Limb (tissue), 2 donors: Measurements from ENCODE around the gene TMEM131.
A peak's percentile ranks its signal among the peaks of the same experiment; 100 is the strongest.

Experiments used
- DNase-seq, 2 donors: peaks; one replicate each; pipeline ENCODE4 v3.0.0-alpha.2; 2016; ENCODE audit errors: extremely low spot score in 2 of 2

The TMEM131 gene

GRCh38 chr2:97726261-97727064 is 269.3 kb downstream of the TMEM131 start:
- no peak for DNase-seq

GRCh38 chr2:97724946-97725688 is 270.6 kb downstream of the TMEM131 start:
- DNase-seq: no peak

DNA sequence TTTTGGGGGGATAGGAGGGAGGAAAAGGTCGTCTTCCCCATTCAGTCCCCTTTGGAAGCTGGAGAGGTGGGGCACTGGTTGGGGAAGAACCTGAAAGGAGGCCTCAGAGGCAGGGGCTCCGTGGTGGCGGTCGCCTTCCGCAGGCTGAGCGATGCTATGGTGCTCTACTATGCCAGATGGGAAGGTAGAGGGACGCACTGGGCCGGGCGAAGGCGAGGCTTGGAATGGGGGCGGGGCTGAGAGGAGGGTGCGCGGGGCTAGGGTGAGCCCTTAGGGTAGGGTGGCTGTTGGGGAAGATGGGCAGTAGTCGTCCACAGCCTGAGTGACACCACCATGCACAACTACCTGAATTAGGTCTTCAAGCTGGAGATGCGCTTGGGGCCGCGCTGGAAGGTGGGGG is 271.2 kb downstream of the TMEM131 start:
- DNase-seq: no peak

DNA sequence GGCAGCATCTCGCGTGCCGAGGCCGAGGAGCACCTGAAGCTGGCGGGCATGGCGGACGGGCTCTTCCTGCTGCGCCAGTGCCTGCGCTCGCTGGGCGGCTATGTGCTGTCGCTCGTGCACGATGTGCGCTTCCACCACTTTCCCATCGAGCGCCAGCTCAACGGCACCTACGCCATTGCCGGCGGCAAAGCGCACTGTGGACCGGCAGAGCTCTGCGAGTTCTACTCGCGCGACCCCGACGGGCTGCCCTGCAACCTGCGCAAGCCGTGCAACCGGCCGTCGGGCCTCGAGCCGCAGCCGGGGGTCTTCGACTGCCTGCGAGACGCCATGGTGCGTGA is 271.7 kb downstream of the TMEM131 start:
- DNase-seq: no peak

DNA sequence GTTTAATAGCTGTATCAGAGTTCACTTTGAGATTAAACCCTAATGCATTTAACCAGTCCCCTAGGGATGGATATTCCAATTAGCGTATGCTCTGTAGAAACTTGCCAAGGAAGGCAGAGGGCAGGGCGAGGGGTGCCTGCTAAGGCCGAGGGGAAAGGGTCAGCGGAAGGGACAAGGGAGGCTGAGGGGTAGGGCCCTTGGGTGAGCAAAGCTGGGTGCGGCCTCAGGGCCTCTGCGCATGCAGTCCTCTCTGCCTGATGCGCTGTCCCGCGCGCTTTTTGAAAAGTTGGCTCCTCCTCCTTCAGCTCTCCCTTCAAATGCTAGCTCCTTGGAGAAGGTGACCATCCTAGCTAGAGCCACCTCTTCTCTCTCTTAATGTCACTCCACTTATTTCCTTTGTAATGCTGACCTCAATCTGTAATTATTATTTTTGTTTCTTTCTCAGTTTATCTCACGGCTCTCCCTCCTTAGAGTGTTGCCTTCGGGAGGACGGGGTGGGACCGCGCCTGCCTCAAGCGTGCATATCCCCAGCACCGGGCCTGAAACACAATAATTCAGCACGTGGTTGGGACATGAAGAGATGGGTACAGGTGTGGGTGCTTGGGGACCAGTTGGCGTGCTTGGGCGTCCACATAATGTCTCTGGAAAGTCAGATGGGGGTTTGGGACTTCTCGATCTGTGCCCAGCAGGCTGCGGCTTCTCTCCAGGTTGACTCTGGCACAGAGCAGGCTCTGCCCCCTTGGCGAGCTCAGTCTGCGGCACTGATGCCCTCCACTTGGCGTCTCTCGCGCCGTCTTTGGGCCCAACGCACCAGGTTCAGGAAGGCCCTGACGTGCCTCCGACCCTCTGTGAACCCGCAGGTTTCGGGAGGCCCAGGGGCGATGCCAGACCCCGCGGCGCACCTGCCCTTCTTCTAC is 272.3 kb downstream of the TMEM131 start:
- DNase-seq: no peak

GRCh38 chr2:97722227-97722626 is 273.5 kb downstream of the TMEM131 start:
- no peak for DNase-seq

DNA sequence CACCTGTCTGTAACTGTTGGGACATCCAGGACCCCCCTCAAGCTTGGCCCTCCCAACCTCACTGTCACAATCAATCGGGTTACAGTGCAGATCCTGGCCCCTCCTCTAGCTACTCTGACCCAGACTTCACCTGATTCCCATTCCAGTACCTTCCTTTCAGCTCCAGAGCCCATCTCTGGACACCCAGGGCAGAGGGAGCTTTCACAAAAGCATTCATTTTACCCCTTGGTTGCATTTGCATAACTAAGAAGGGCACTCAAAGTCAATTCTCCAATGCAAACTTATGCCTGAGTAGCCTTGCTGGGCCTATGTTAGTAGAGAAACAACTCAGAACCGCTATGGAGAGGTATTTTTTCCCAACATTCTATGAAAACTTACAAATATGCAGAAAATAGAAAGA is 275.0 kb downstream of the TMEM131 start:
- DNase-seq: no peak

DNA sequence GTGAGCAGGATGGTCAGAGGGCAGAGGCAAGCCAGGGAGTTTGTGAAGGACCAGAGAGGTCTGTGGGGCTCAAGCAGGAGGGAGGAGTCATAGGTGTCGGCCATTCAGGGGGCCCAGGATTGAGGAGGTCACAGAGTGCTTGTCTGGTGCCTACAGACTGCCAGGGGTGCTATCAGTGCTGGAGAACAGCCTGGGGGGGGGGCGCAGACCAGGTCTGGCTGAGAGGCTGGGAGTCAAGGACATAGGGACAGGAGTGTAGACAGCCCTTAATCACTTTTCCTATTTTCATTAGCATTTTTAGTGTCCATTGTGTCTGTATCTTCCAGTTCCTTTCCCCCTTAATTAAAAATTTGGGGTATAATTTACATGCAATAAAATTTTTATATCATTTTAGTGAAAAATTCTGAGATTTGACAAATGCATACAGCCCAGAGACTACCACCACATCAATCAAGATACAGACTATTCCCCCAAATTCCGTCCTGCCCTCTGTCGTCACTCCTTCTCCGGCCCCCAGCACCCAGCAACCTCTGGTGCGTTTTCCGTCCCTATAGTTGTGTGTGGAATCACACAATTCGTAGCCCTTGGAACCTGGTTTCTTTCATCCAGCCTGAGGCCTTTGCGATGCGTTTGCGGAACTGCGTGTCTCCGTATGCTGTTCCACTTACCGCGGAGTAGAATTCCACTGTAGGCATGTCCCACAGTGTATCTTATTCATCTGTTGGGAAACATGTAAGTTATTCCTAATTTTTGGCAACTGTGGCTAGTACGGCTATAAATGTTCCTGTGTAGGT is 276.2 kb downstream of the TMEM131 start:
- DNase-seq: no peak

- DNase-seq: no peak
These were observed 276.8 kb downstream of the TMEM131 start for GRCh38 chr2:97718942-97719341.

- DNase-seq: no peak
These were observed 277.5 kb downstream of the TMEM131 start for GRCh38 chr2:97718051-97718882.

- DNase-seq: no peak
These were observed 278.1 kb downstream of the TMEM131 start for GRCh38 chr2:97717613-97717995.

GRCh38 chr2:97716695-97717612 is 278.8 kb downstream of the TMEM131 start:
- DNase-seq: peak in 1 of 2 donors; percentile 26

GRCh38 chr2:97715951-97716694 is 279.6 kb downstream of the TMEM131 start:
- DNase-seq: peak in 1 of 2 donors; percentile 10

GRCh38 chr2:97714950-97715652 is 280.6 kb downstream of the TMEM131 start:
- peak in 1 of 2 donors; percentile 19 for DNase-seq

- DNase-seq: peak in 1 of 2 donors; percentile 20
These were observed 281.4 kb downstream of the TMEM131 start for GRCh38 chr2:97714084-97714949.

DNA sequence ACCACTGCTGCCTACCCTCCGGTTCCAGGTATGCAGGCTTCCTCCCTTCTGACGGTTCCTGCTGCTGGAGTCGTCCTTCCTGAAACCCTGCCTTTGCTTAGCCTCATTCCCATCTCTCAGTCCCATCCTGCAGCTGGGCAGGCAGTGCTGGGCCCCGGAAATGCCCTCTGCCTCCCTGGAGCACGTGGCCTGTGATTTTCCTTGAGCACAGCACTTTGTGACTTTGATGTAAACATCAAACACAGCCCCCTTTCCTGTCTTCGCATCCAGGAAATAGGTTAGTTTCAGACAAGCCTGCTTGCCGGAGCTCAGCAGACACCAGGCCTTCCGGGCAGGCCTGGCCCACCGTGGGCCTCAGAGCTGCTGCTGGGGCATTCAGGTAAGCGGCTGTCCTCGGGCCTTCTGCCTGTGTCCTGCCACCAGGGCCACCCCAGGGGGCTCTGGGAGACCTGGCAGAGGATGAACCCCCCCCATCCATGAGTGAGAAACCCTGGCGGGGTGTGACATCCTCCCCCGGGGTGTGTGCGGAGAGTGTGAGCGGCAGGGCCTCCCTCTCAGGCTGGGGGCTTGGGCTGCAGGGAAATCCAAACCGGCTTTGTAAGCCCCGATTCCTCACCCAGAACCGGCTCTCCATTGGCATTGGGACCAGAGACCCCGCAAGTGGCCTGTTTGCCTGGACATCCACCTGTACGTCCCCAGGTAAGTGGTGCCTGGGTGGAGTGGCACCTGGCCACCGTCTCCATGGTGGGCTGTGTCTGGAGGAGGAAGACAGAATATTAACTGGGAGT is 282.3 kb downstream of the TMEM131 start, which contains the start of gene ZAP70:
TSS of gene ZAP70 (plus strand) at position 281 of the 788 bp plus-strand sequence. CDS start 10,461 bp downstream, outside the sequence.
- no peak for DNase-seq
